ENCODE data around the gene KNG1. TPM values are rescaled to one million over a fixed set of nuclear protein-coding genes. Genes with fewer than 3 reads are reported as not detected.

The KNG1 gene
- total and polyA plus RNA-seq, 8 donors = 0.09 to 0.51 (median 0.14) TPM; not detected in 5

DNA sequence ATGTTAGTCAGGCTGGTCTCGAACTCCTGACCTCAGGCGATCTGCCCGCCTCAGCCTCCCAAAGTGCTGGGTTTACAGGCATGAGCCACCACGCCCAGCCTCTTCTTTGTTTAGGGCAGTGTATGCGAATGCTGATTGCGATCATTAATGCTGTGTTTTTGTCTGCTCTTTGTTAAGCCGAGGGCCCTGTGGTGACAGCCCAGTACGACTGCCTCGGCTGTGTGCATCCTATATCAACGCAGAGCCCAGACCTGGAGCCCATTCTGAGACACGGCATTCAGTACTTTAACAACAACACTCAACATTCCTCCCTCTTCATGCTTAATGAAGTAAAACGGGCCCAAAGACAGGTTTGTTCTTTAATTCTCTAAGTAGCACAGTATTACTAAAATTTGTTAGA is 7.8 kb downstream of the KNG1 start:
- H3K36me3 ChIP-seq = no peaks in the 10 kb centered on the region
- H3K27ac ChIP-seq = no peak overlapping the region
- no peak for DNase-seq
- intact Hi-C loops (cut with DNase I) = no loop called here
- H3K4me3 ChIP-seq = no peak overlapping the region
- no peak for ATAC-seq
- no peaks in the 10 kb centered on the region for H3K4me1 ChIP-seq
- H3K27me3 ChIP-seq = no peaks in the 10 kb centered on the region
- TF ChIP-seq, protein P1, sequence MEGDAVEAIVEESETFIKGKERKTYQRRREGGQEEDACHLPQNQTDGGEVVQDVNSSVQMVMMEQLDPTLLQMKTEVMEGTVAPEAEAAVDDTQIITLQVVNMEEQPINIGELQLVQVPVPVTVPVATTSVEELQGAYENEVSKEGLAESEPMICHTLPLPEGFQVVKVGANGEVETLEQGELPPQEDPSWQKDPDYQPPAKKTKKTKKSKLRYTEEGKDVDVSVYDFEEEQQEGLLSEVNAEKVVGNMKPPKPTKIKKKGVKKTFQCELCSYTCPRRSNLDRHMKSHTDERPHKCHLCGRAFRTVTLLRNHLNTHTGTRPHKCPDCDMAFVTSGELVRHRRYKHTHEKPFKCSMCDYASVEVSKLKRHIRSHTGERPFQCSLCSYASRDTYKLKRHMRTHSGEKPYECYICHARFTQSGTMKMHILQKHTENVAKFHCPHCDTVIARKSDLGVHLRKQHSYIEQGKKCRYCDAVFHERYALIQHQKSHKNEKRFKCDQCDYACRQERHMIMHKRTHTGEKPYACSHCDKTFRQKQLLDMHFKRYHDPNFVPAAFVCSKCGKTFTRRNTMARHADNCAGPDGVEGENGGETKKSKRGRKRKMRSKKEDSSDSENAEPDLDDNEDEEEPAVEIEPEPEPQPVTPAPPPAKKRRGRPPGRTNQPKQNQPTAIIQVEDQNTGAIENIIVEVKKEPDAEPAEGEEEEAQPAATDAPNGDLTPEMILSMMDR (IDR thresholded peaks at IDR 0.05) = no peak
- FAIRE-seq = no peak
- WGBS, 2 donors = 81 to 87% methylated on average over 12 of the region's 12 CpGs
- no peaks in the 10 kb centered on the region for H3K9me3 ChIP-seq

DNA sequence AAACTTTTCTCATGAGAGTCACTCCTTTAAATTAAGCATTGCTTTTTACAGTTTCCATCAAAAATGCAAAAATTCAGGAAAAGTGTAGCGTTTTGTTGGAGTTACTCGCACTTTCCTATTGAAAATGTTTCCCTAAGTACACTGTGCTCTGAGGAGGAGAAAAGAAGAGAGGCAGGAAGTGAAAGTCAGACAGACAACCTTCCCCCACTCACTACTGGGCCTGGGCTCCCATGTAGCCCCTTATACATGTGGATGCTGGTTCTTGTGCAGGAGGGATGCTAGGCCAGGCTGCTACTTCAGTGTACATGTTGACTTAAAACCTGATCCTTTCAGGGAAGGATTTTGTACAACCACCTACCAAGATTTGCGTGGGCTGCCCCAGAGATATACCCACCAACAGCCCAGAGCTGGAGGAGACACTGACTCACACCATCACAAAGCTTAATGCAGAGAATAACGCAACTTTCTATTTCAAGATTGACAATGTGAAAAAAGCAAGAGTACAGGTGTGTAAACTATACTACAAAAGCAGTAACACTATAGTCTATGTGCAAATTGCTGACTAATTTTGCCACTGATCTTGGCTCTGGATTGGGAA is 15.1 kb downstream of the KNG1 start:
- 85 to 87% methylated on average over 4 of the region's 4 CpGs for WGBS, 2 donors
- FAIRE-seq (no peak), ATAC-seq (no peak), DNase-seq (no peak)
- TF ChIP-seq, protein P1 (IDR thresholded peaks at IDR 0.05) = no peak
- H3K36me3 ChIP-seq = no peaks in the 10 kb centered on the region
- no peaks in the 10 kb centered on the region for H3K4me1 ChIP-seq
- intact Hi-C loops (cut with DNase I) = no loop called here
- no peaks in the 10 kb centered on the region for H3K27me3 ChIP-seq
- no peak overlapping the region for H3K27ac ChIP-seq
- H3K4me3 ChIP-seq = no peak overlapping the region
- no peaks in the 10 kb centered on the region for H3K9me3 ChIP-seq

DNA sequence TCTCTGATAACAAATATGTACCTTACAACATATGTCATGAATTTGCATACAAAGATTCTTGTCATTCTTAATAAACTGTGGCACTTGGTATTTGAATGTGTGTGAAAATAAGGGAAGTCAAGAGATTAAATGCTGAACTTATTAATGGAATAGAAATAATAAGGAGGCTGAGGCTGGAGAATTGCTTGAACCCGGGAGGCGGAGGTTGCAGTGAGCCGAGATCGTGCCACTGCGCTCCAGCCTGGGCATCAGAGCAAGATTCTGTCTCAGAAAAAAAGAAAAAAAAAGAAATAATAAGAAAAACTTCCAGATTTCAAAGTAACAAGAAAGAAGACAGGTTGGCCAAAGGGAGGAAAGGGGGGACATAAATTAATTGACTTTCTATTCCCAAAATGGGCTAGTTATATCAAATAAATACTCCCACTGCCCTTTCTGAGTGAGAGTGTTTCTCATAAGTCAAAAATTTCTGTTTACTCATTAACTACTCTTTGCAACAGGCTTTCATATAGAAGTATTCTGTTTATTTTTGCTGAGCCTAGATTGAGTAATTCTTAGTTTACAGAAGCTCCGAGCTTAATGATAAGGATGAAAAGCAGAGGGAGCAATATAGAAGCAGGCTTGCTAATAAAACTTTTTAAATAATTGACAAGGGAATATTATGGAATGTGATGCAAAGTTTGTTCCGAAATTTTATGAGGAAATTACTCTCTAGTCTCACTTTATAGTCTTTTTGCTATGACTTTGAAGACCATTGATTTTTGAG is 25.6 kb downstream of the KNG1 start:
- Histone ChIP-seq H3K36me3 (no peaks in the 10 kb centered on the region), H3K27me3 (no peaks in the 10 kb centered on the region), H3K27ac (peak overlapping the region in 3 of 4 donors; percentile 2 to 28 (median 7)), H3K9me3 (no peaks in the 10 kb centered on the region), H3K4me1 (peaks cover 0 to 19% (median 14%) of the 10 kb centered on the region in 3 donors), H3K4me3 (no peak overlapping the region)
- peak in 3 of 4 donors; percentile 33 to 42 (median 35) for ATAC-seq
- TF ChIP-seq, protein P1 (IDR thresholded peaks at IDR 0.05) = no peak
- intact Hi-C loops (cut with DNase I) = no loop called here
- no peak for DNase-seq
- no peak for FAIRE-seq
- 51 to 60% methylated on average over 7 of the region's 7 CpGs for WGBS, 2 donors

DNA sequence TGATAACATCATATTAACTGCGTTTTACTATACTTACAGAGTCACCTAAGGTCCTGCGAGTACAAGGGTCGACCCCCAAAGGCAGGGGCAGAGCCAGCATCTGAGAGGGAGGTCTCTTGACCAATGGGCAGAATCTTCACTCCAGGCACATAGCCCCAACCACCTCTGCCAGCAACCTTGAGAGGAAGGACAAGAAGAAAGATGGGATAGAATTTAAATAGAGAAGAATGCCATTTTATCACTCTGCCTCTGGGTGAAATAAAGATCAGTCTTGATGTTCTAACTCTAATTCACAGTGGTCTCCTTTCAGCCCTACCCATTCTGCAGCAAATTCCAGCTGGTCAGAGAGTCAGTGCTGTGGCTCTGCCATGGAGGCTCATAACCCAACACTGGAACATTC is 26.5 kb downstream of the KNG1 start:
- ATAC-seq (no peak), FAIRE-seq (no peak), DNase-seq (no peak)
- Histone ChIP-seq H3K27me3 (no peaks in the 10 kb centered on the region), H3K36me3 (no peaks in the 10 kb centered on the region), H3K27ac (peak overlapping the region in 2 of 4 donors; percentile 22 to 46), H3K4me3 (no peak overlapping the region), H3K9me3 (no peaks in the 10 kb centered on the region), H3K4me1 (peaks cover 0 to 19% (median 14%) of the 10 kb centered on the region in 3 donors)
- intact Hi-C loops (cut with DNase I) = no loop called here
- WGBS, 2 donors = 34 to 41% methylated on average over 3 of the region's 3 CpGs
- TF ChIP-seq, protein P1 (IDR thresholded peaks at IDR 0.05) = no peak

DNA sequence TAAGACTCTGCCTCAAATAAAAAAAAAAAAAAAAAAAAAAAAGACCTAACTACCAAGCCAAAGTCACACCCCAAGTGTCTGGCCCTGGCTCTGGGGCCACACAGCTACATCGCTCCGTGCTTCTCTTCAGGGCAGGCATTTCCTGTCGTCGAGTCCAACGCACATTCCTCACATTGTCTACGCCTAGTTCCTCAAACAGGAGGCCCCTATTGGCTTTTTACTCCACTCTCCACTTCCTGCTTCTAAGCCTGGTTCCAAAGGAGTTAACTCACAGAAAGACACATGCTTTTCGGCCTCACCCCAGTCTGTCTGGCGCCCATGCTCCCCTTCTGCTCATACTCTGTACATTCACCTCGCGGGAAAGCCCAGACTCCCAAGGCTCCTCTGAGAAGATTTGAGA is 28.8 kb downstream of the KNG1 start:
- Histone ChIP-seq H3K27me3 (no peaks in the 10 kb centered on the region), H3K27ac (peak overlapping the region in 1 of 4 donors; percentile 4), H3K36me3 (no peaks in the 10 kb centered on the region), H3K4me3 (no peak overlapping the region), H3K9me3 (no peaks in the 10 kb centered on the region), H3K4me1 (peaks cover 0 to 19% (median 14%) of the 10 kb centered on the region in 3 donors)
- TF ChIP-seq, protein P1 (IDR thresholded peaks at IDR 0.05) = no peak
- ATAC-seq (peak; percentile 51 to 86 (median 84)), DNase-seq (peak in 3 of 6 donors; percentile 23 to 34 (median 28)), FAIRE-seq (no peak)
- WGBS, 2 donors = 40 to 42% methylated on average over 10 of the region's 10 CpGs
- intact Hi-C loops (cut with DNase I) = no loop called here
